Loucy (cell line): ENCODE results near the gene PITRM1.

ENCODE experiments used
- H2AFZ ChIP-seq: fragments of 200-600 bp; sonication (generic); 2 replicates; pipeline ENCODE4 v1.6.0; 2016; ENCODE audit warnings: antibody characterized with exemption, mild to moderate bottlenecking, low read length, moderate library complexity
- H3F3A ChIP-seq: fragments of 200-600 bp; 2 replicates; pipeline ENCODE4 v1.6.0; 2016; ENCODE audit warnings: antibody characterized with exemption, low read depth, mild to moderate bottlenecking
- H3K27me3 ChIP-seq: fragments of 200-600 bp; sonication (generic); 2 replicates; pipeline ENCODE4 v1.6.1; 2014; ENCODE audit warnings: low read length, mild to moderate bottlenecking; ENCODE audit not compliant: insufficient read depth, poor library complexity, severe bottlenecking
- H3K36me3 ChIP-seq: fragments of 200-600 bp; sonication (generic); 2 replicates; pipeline ENCODE4 v1.6.1; 2016; ENCODE audit warnings: low read length; ENCODE audit not compliant: insufficient read depth
- H3K4me1 ChIP-seq: fragments of 200-600 bp; sonication (generic); 2 replicates; pipeline ENCODE4 v1.5.1; 2014; ENCODE audit warnings: low read length, mild to moderate bottlenecking; ENCODE audit not compliant: insufficient read depth, poor library complexity, severe bottlenecking
- H3K4me2 ChIP-seq: fragments of 200-600 bp; sonication (generic); 2 replicates; pipeline ENCODE4 v1.6.0; 2014; ENCODE audit warnings: antibody characterized with exemption, low read length, low read depth, mild to moderate bottlenecking; ENCODE audit not compliant: poor library complexity, severe bottlenecking
- H3K4me3 ChIP-seq: fragments of 200-600 bp; sonication (generic); 2 replicates; pipeline ENCODE4 v1.5.1; 2014; ENCODE audit warnings: low read length, mild to moderate bottlenecking, mixed read lengths; ENCODE audit not compliant: poor library complexity, severe bottlenecking
- H3K79me2 ChIP-seq: fragments of 200-600 bp; sonication (generic); 2 replicates; pipeline ENCODE4 v1.6.1; 2014; ENCODE audit warnings: low read length; ENCODE audit not compliant: insufficient read depth
- H3K9ac ChIP-seq: fragments of 200-600 bp; sonication (generic); 2 replicates; pipeline ENCODE4 v1.6.0; 2014; ENCODE audit warnings: mild to moderate bottlenecking, low read depth, low read length, moderate library complexity; ENCODE audit not compliant: poor library complexity, severe bottlenecking
- H3K9me2 ChIP-seq: fragments of 200-600 bp; sonication (generic); replicated peaks from 2 replicates; pipeline ENCODE4 v1.6.1; 2016; ENCODE audit warnings: low read depth, low read length, mixed read lengths
- H3K9me3 ChIP-seq: fragments of 200-600 bp; sonication (generic); 2 replicates; pipeline ENCODE4 v1.6.1; 2014; ENCODE audit warnings: mild to moderate bottlenecking, antibody characterized with exemption, low read length, low read depth; ENCODE audit not compliant: insufficient read depth
- H4K20me1 ChIP-seq: fragments of 200-600 bp; sonication (generic); 2 replicates; pipeline ENCODE4 v1.6.0; 2014; ENCODE audit warnings: antibody characterized with exemption, low read length, mild to moderate bottlenecking; ENCODE audit not compliant: insufficient read depth, poor library complexity, severe bottlenecking
- CTCF ChIP-seq: fragments of 200-600 bp; sonication (generic); conservative IDR thresholded peaks from 2 replicates; pipeline ENCODE4 v1.5.1; 2014; ENCODE audit warnings: mild to moderate bottlenecking, antibody characterized with exemption, low read length
- EZH2phosphoT487 ChIP-seq: fragments of 200-600 bp; IDR thresholded peaks from 2 replicates; pipeline ENCODE4 v1.6.1; 2018; ENCODE audit warnings: antibody characterized with exemption, mild to moderate bottlenecking, moderate library complexity, borderline replicate concordance

PITRM1 gene

DNA sequence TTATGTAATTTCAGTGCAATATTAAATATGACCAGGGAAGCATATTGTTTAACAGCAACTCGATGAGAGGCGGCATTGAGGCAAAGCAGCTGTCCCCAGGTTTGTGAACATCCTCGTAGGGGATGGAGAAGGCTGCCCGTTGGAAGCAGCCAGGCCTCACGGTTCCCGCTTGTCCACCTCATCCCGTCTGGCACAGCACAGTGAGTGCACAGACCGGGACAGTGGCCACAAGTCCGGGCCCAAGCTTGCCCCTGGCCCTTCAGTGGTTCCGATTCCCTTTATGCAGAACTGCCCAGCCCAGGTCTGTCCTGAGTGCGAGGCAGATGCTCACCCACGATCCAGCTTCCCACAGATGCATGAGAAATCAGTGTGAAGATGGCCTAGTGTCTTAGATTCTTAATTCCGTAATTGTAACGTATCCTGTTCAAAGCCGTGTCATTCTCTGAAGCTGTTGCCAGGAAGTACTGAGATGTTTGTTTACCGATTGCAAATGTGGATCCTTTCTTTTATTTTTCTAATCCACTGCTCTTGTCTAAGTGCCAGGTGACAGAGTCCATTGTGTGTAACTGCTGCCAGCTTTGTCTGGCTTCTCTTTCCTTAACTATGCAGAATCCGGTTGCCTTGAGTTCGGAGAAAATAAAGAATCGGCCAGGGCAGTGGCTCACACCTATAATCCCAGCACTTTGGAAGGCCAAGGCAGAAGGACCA is 69.7 kb downstream of the PITRM1 start:
- no peak overlapping the region for H3K9ac ChIP-seq
- H4K20me1 ChIP-seq = peaks cover 39% of the 10 kb centered on the region
- H3K79me2 ChIP-seq = peaks cover 43% of the 10 kb centered on the region
- no peaks in the 10 kb centered on the region for H3K9me2 ChIP-seq
- H3K4me1 ChIP-seq = no peaks in the 10 kb centered on the region
- no peaks in the 10 kb centered on the region for H3K27me3 ChIP-seq
- H3K36me3 ChIP-seq = peaks cover 85% of the 10 kb centered on the region
- H3F3A ChIP-seq = no peaks in the 10 kb centered on the region
- H3K9me3 ChIP-seq = no peaks in the 10 kb centered on the region
- no peak overlapping the region for H2AFZ ChIP-seq
- H3K4me3 ChIP-seq = no peak overlapping the region
- TF ChIP-seq EZH2phosphoT487 (no peak), CTCF (no peak)
- H3K4me2 ChIP-seq = no peak overlapping the region

- Histone ChIP-seq H3F3A (no peaks in the 10 kb centered on the region), H3K79me2 (peaks cover 61% of the 10 kb centered on the region), H3K4me2 (no peak overlapping the region), H4K20me1 (peaks cover 55% of the 10 kb centered on the region), H3K9ac (no peak overlapping the region), H3K9me3 (no peaks in the 10 kb centered on the region), H3K36me3 (peaks cover 82% of the 10 kb centered on the region), H3K27me3 (no peaks in the 10 kb centered on the region), H3K4me3 (no peak overlapping the region), H3K9me2 (no peaks in the 10 kb centered on the region), H3K4me1 (peaks cover 5% of the 10 kb centered on the region), H2AFZ (no peak overlapping the region)
- TF ChIP-seq CTCF = no peak
- TF ChIP-seq EZH2phosphoT487 = no peak
These were observed 71.5 kb downstream of the PITRM1 start for GRCh38 chr10:3100856-3101640.

DNA sequence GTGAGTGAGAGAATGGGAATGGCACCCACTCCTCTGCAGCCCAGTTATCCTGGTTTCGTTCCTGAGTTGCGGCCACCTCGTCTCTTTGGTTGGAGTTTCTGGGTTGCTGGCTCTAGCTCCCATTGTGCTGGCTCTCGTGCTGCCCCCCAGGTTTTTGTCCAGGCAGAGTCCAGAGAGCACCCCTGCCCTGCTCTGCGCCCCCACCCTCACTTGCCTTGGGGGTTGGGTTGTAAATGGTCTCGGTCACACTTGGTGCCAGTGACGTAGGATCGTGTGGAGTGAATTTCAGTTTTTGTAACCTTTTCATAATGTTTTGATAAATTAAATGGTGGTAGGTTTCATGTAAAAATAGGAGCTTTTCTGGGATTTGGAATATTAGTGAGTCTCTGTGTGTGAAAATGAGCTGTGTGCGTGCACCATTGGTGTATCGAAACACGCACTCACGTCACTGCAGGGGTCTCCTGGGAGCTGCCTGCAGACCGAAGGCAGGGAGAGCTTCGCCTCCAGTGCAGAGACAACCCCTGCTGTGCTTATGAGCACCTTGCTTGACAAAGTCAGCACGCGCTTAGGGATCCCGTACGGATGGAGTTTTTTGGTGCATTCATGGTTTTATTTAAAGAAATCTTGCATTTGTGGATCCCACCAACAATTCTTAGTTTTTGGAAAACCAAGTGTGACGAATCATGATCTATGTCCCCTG is 72.3 kb downstream of the PITRM1 start:
- no peaks in the 10 kb centered on the region for H3K9me2 ChIP-seq
- no peak overlapping the region for H3K4me3 ChIP-seq
- H3K79me2 ChIP-seq = peaks cover 68% of the 10 kb centered on the region
- H3K4me1 ChIP-seq = peaks cover 11% of the 10 kb centered on the region
- peaks cover 76% of the 10 kb centered on the region for H3K36me3 ChIP-seq
- TF ChIP-seq CTCF (no peak), EZH2phosphoT487 (no peak)
- H3F3A ChIP-seq = peaks cover 3% of the 10 kb centered on the region; the same call in 1 of the 2 replicates
- no peaks in the 10 kb centered on the region for H3K27me3 ChIP-seq
- H2AFZ ChIP-seq = no peak overlapping the region
- H4K20me1 ChIP-seq = peaks cover 61% of the 10 kb centered on the region
- no peak overlapping the region for H3K9ac ChIP-seq
- no peak overlapping the region for H3K4me2 ChIP-seq
- H3K9me3 ChIP-seq = no peaks in the 10 kb centered on the region
